B cell (primary cell): ENCODE results near the gene SLC4A11. TPM values are rescaled to one million over a fixed set of nuclear protein-coding genes. Genes with fewer than 3 reads are reported as not detected.
"Not testable (repeated sequence)": the region's sequence is repeated elsewhere in the genome, so short reads cannot be mapped to it uniquely, and the experiment has no call there.

Source experiments
- ATAC-seq: fragments of 200-7000 bp; cut with Tn5 transposase; one replicate; pipeline ENCODE4 v1.10.0; 2021; ENCODE audit warnings: low read depth, mild to moderate bottlenecking, moderate number of reproducible peaks, moderate library complexity
- CTCF ChIA-PET: fragments of 350-600 bp; sonication (Branson Sonifier 250); formaldehyde crosslinking; loops from one replicate; lab custom pipeline; 2021; ENCODE audit warnings: antibody characterized with exemption, inconsistent platforms; lab: Charles Lee
- POLR2A ChIA-PET: fragments of 350-600 bp; sonication (Branson Sonifier 250); formaldehyde crosslinking; loops from one replicate; lab custom pipeline; 2021; ENCODE audit warnings: antibody characterized with exemption; lab: Charles Lee
- DNase-seq: peaks from one replicate; pipeline ENCODE4 v3.0.0; 2013
- H2AFZ ChIP-seq: 2 replicates; pipeline ENCODE4 v1.6.1; 2012; ENCODE audit warnings: mild to moderate bottlenecking, low read depth, low read length; ENCODE audit not compliant: insufficient read depth, poor library complexity, severe bottlenecking
- H3K27ac ChIP-seq, 2 donors: 1 replicate in 1 of 2; 2 replicates in 1 of 2; pipeline ENCODE4 v1.5.1; 2012 to 2013; ENCODE audit warnings: low read length in 2 of 2, mild to moderate bottlenecking in 2 of 2, moderate library complexity in 1 of 2
- H3K27me3 ChIP-seq, 4 experiments: fragments of 200-600 bp in 1 of 4; sonication (generic) in 1 of 4; replicated peaks in 1 of 4; 1 replicate in 2 of 4; 2 replicates in 2 of 4; pipeline versions ENCODE4 v1.6.1 to v1.7.0; 2013 to 2016; ENCODE audit warnings: low read length in 3 of 4, mild to moderate bottlenecking in 2 of 4, mixed read lengths in 1 of 4, moderate library complexity in 1 of 4; ENCODE audit not compliant: insufficient read depth in 4 of 4, control insufficient read depth in 3 of 4; ENCODE audit errors: control extremely low read depth in 1 of 4
- H3K36me3 ChIP-seq, 2 experiments: replicated peaks in 1 of 2; 1 replicate in 1 of 2; 2 replicates in 1 of 2; pipeline versions ENCODE4 v1.6.1 to v1.7.1; 2013; ENCODE audit warnings: low read length in 1 of 2; ENCODE audit not compliant: insufficient read depth in 2 of 2, control insufficient read depth in 1 of 2; ENCODE audit errors: control extremely low read depth in 1 of 2, extremely low read depth in 1 of 2
- H3K4me1 ChIP-seq, 2 donors: fragments of 200-600 bp in 1 of 2; sonication (generic) in 1 of 2; 1 replicate in 1 of 2; 2 replicates in 1 of 2; pipeline versions ENCODE4 v1.5.1 to v1.6.1; 2013 to 2017; ENCODE audit warnings: low read length in 2 of 2; ENCODE audit not compliant: control insufficient read depth in 2 of 2, insufficient read depth in 2 of 2
- H3K4me2 ChIP-seq: replicated peaks from 2 replicates; pipeline ENCODE3; 2012; ENCODE audit warnings: mild to moderate bottlenecking, low read depth, low read length; ENCODE audit not compliant: poor library complexity, severe bottlenecking
- H3K4me3 ChIP-seq, 5 experiments: fragments of 200-600 bp in 1 of 5; sonication (generic) in 1 of 5; 1 replicate in 3 of 5; 2 replicates in 2 of 5; pipeline versions ENCODE4 v1.5.1 to v1.7.0; 2011 to 2016; ENCODE audit warnings: low read length in 4 of 5, mild to moderate bottlenecking in 4 of 5, low read depth in 2 of 5, control low read depth in 1 of 5, moderate library complexity in 1 of 5; ENCODE audit not compliant: insufficient read depth in 1 of 5; ENCODE audit errors: control extremely low read depth in 1 of 5, extremely low read depth in 1 of 5
- H3K79me2 ChIP-seq: fragments of 200-600 bp; sonication (generic); one replicate; pipeline ENCODE4 v1.6.0; 2016; ENCODE audit warnings: low read length; ENCODE audit not compliant: control insufficient read depth, insufficient read depth
- H3K9ac ChIP-seq: fragments of 200-600 bp; sonication (generic); 2 replicates; pipeline ENCODE4 v1.6.1; 2017; ENCODE audit warnings: mild to moderate bottlenecking, low read length, moderate library complexity
- H3K9me3 ChIP-seq, 3 donors: one replicate each; pipeline versions ENCODE4 v1.6.1 to v1.7.1; 2013; ENCODE audit warnings: low read length in 2 of 3; ENCODE audit not compliant: control insufficient read depth in 2 of 3, insufficient read depth in 1 of 3; ENCODE audit errors: control extremely low read depth in 1 of 3
- H4K20me1 ChIP-seq: 2 replicates; pipeline ENCODE4 v1.6.0; 2012; ENCODE audit warnings: mild to moderate bottlenecking, low read length; ENCODE audit not compliant: insufficient read depth, control insufficient read depth, poor library complexity, severe bottlenecking
- H3K27ac Mint-ChIP-seq: one replicate; pipeline ENCODE4 v1.8.0; 2021; ENCODE audit warnings: mixed read lengths
- H3K27me3 Mint-ChIP-seq: one replicate; pipeline ENCODE4 v1.8.0; 2021; ENCODE audit warnings: mixed read lengths
- H3K4me1 Mint-ChIP-seq: one replicate; pipeline ENCODE4 v1.8.0; 2021; ENCODE audit warnings: mixed read lengths
- H3K4me3 Mint-ChIP-seq: one replicate; pipeline ENCODE4 v1.8.0; 2021; ENCODE audit warnings: mixed read lengths
- H3K9me3 Mint-ChIP-seq: one replicate; pipeline ENCODE4 v1.8.0; 2022; ENCODE audit warnings: mixed read lengths; ENCODE audit not compliant: insufficient read depth
- CTCF ChIP-seq: fragments of 200-600 bp; IDR thresholded peaks from one replicate; pipeline ENCODE4 v1.8.0; 2022; ENCODE audit warnings: antibody characterized with exemption, mild to moderate bottlenecking
- EZH2 ChIP-seq: IDR thresholded peaks from 2 replicates; pipeline ENCODE4 v1.6.1; 2012; ENCODE audit warnings: borderline replicate concordance, low read depth, mild to moderate bottlenecking, moderate library complexity, low read length; ENCODE audit not compliant: insufficient read depth, poor library complexity, severe bottlenecking
- WGBS: methylation state at CpG from one replicate; pipeline ENCODE4 v1.1.5; 2013; ENCODE audit warnings: missing lambda C conversion rate; ENCODE audit not compliant: insufficient coverage; 5-methylcytosine and 5-hydroxymethylcytosine counted together
- intact Hi-C: fragments of 100-400 bp; cut with micrococcal nuclease; formaldehyde crosslinking; loops from one replicate; pipeline ENCODE4 v1.10.0; 2022
- polyA plus RNA-seq: library from polyadenylated mRNA; depleted of rRNA; stranded (reverse); fragments of >200 nt; gene quantifications from 2 replicates; pipeline ENCODE4 v1.2.3, GENCODE V29; 2012
- total RNA-seq, 2 donors: library from RNA; stranded (reverse); fragments of 120-200 nt in 1 of 2; gene quantifications; 1 replicate in 1 of 2; 2 replicates in 1 of 2; pipeline versions ENCODE4 v1.2.3 to v1.2.4, GENCODE V29; 2013 to 2022

SLC4A11 gene
- total and polyA plus RNA-seq, 2 donors (not counting 1 experiment from before 2014, with no cell fraction given), result 0.85 to 1.6 TPM

- Histone ChIP-seq H3K4me2 (no peak overlapping the region), H3K27me3 (no peaks in the 10 kb centered on the region), H3K79me2 (no peaks in the 10 kb centered on the region), H2AFZ (no peak overlapping the region), H3K36me3 (no peaks in the 10 kb centered on the region), H3K9me3 (no peaks in the 10 kb centered on the region), H3K27ac (no peak overlapping the region), H3K9ac (no peak overlapping the region), H4K20me1 (no peaks in the 10 kb centered on the region), H3K4me3 (no peak overlapping the region), H3K4me1 (no peaks in the 10 kb centered on the region)
- Mint-ChIP-seq H3K27ac (no peak overlapping the region), H3K27me3 (no peaks in the 10 kb centered on the region), H3K4me1 (no peaks in the 10 kb centered on the region), H3K4me3 (no peak overlapping the region), H3K9me3 (no peaks in the 10 kb centered on the region)
- WGBS, result no CpG with 5 or more reads among the region's 3 CpGs
- ChIA-PET CTCF (no interaction called here), POLR2A (no interaction called here)
- DNase-seq (no peak), ATAC-seq (no peak)
- intact Hi-C loops, result no loop called here
- no peak for TF ChIP-seq EZH2
- TF ChIP-seq CTCF, result no peak
Observed at GRCh38 chr20:3183896-3184612, 54.9 kb downstream of the SLC4A11 start.

GRCh38 chr20:3182429-3182828, 56.6 kb downstream of the SLC4A11 start:
- 83% methylated on average over 2 of the region's 5 CpGs for WGBS
- not testable (repeated sequence) for H3K9me3 Mint-ChIP-seq, H3K27me3 Mint-ChIP-seq

More at GRCh38 chr20:3182429-3182828, 56.6 kb downstream of the SLC4A11 start:
- CTCF ChIA-PET, H3K4me2 ChIP-seq, H3K27me3 ChIP-seq, intact Hi-C loops, H3K79me2 ChIP-seq, POLR2A ChIA-PET, H3K9me3 ChIP-seq, H4K20me1 ChIP-seq, H3K27ac Mint-ChIP-seq, H2AFZ ChIP-seq, ATAC-seq, DNase-seq, H3K36me3 ChIP-seq, H3K27ac ChIP-seq, H3K9ac ChIP-seq, H3K4me3 ChIP-seq, H3K4me3 Mint-ChIP-seq, H3K4me1 Mint-ChIP-seq, H3K4me1 ChIP-seq: not testable (repeated sequence)
